Mucosa of descending colon (tissue), 3 donors: ENCODE measurements around the gene MRPL4. TPM values are rescaled to one million over a fixed set of nuclear protein-coding genes. Genes with fewer than 3 reads are reported as not detected.

Source experiments
- ATAC-seq: fragments of 200-7000 bp; cut with Tn5 transposase; one replicate; pipeline ENCODE4 v1.9.1; 2020; ENCODE audit warnings: mild to moderate bottlenecking, moderate library complexity
- DNase-seq, 3 donors: peaks; one replicate each; pipeline ENCODE4 v3.0.0-alpha.2; 2020
- H3K36me3 ChIP-seq: fragments of 200-600 bp; one replicate; pipeline ENCODE4 v1.8.0; 2021; ENCODE audit warnings: low read depth, mild to moderate bottlenecking
- H3K4me1 ChIP-seq: fragments of 200-600 bp; one replicate; pipeline ENCODE4 v1.8.0; 2021; ENCODE audit warnings: low read depth, mild to moderate bottlenecking
- H3K4me3 ChIP-seq: fragments of 200-600 bp; one replicate; pipeline ENCODE4 v1.8.0; 2021; ENCODE audit warnings: mild to moderate bottlenecking
- H3K9me3 ChIP-seq: fragments of 200-600 bp; one replicate; pipeline ENCODE4 v1.8.0; 2021; ENCODE audit warnings: mild to moderate bottlenecking
- CTCF ChIP-seq: fragments of 200-600 bp; IDR thresholded peaks from one replicate; pipeline ENCODE4 v1.8.0; 2022; ENCODE audit warnings: antibody characterized with exemption, mild to moderate bottlenecking
- intact Hi-C, 2 donors: fragments of 100-400 bp; cut with DNase I in 1 of 2; cut with micrococcal nuclease in 1 of 2; formaldehyde crosslinking; loops; one replicate each; pipeline versions ENCODE4 v1.11.0 to v1.11.1; 2022; cut with DNase I, micrococcal nuclease
- total RNA-seq, 3 donors: library from RNA; stranded (reverse); fragmentation: NEBNext Ultra II Directional in 2 of 3; extraction: Animal tissue kit (Norgen Biotek cat#: 25700) in 2 of 3; gene quantifications; one replicate each; pipeline versions ENCODE4 v1.2.1 to v1.2.4, GENCODE V29; 2021 to 2023
- donor health status: DM: no; HTN: no; CAD: no; lungs with moderate emphysema.
- donor health status: DM: no; HTN: no; CAD: no.
- donor health status: DM: no; HTN: yes; CAD: no.

MRPL4 gene
- total RNA-seq, 3 donors from 2014 or later, result 47.5 to 65.5 (median 49.6) TPM

- ATAC-seq (peak; percentile 83), DNase-seq (peak; percentile 90 to 93 (median 92))
- Histone ChIP-seq H3K9me3 (no peaks in the 10 kb centered on the region), H3K4me3 (no peak overlapping the region), H3K36me3 (no peaks in the 10 kb centered on the region), H3K4me1 (peaks cover 69% of the 10 kb centered on the region)
- intact Hi-C loops, result no loop called here
- no peak for TF ChIP-seq CTCF
Observed at GRCh38 chr19:10292206-10292788, 40.3 kb downstream of the MRPL4 start.

- Histone ChIP-seq H3K4me3 (no peak overlapping the region), H3K4me1 (peaks cover 68% of the 10 kb centered on the region), H3K9me3 (no peaks in the 10 kb centered on the region), H3K36me3 (no peaks in the 10 kb centered on the region)
- ATAC-seq (peak; percentile 3), DNase-seq (peak in 2 of 3 donors; percentile 56 to 66)
- TF ChIP-seq CTCF, result no peak
- intact Hi-C loops, result no loop called here
Observed at GRCh38 chr19:10292789-10293636, 41.0 kb downstream of the MRPL4 start.

- TF ChIP-seq CTCF, result no peak
- intact Hi-C loops, result no loop called here
- H3K36me3 ChIP-seq, result no peaks in the 10 kb centered on the region
- no peak for ATAC-seq
- DNase-seq, result no peak
- no peaks in the 10 kb centered on the region for H3K9me3 ChIP-seq
- peaks cover 63% of the 10 kb centered on the region for H3K4me1 ChIP-seq
- H3K4me3 ChIP-seq, result no peak overlapping the region
Observed at GRCh38 chr19:10293637-10294367, 41.8 kb downstream of the MRPL4 start.

- no peaks in the 10 kb centered on the region for H3K36me3 ChIP-seq
- TF ChIP-seq CTCF, result no peak
- no peak overlapping the region for H3K4me3 ChIP-seq
- DNase-seq (peak in 1 of 3 donors; percentile 57), ATAC-seq (no peak)
- peaks cover 58% of the 10 kb centered on the region for H3K4me1 ChIP-seq
- no peaks in the 10 kb centered on the region for H3K9me3 ChIP-seq
- intact Hi-C loops, result no loop called here
Observed at GRCh38 chr19:10294368-10294697, 42.3 kb downstream of the MRPL4 start.

GRCh38 chr19:10295305-10295846 is 43.4 kb downstream of the MRPL4 start:
- Histone ChIP-seq H3K4me3 (no peak overlapping the region), H3K9me3 (no peaks in the 10 kb centered on the region), H3K36me3 (no peaks in the 10 kb centered on the region), H3K4me1 (peaks cover 48% of the 10 kb centered on the region)
- no peak for TF ChIP-seq CTCF
- DNase-seq (peak; percentile 64 to 86 (median 78)), ATAC-seq (peak; percentile 64)
- intact Hi-C loops, result no loop called here
